Upper lobe of right lung (tissue), 1 donor: ENCODE data around the gene PIK3CB. TPM values are rescaled to one million over a fixed set of nuclear protein-coding genes. Genes with fewer than 3 reads are reported as not detected.

ENCODE experiments used
- ATAC-seq: fragments of 200-7000 bp; cut with Tn5 transposase; one replicate; pipeline ENCODE4 v1.9.1; 2020; ENCODE audit warnings: mild to moderate bottlenecking, moderate library complexity
- DNase-seq: peaks from one replicate; pipeline ENCODE4 v3.0.0-alpha.2; 2020
- H3K27ac ChIP-seq: fragments of 200-600 bp; one replicate; pipeline ENCODE4 v1.8.0; 2022
- H3K27me3 ChIP-seq: fragments of 200-600 bp; one replicate; pipeline ENCODE4 v1.8.0; 2022; ENCODE audit warnings: mild to moderate bottlenecking
- H3K36me3 ChIP-seq: fragments of 200-600 bp; one replicate; pipeline ENCODE4 v1.8.0; 2022
- H3K4me1 ChIP-seq: fragments of 200-600 bp; one replicate; pipeline ENCODE4 v1.8.0; 2022
- H3K4me3 ChIP-seq: fragments of 200-600 bp; one replicate; pipeline ENCODE4 v1.8.0; 2022; ENCODE audit warnings: mild to moderate bottlenecking
- H3K9me3 ChIP-seq: fragments of 200-600 bp; one replicate; pipeline ENCODE4 v1.8.0; 2022
- CTCF ChIP-seq: fragments of 200-600 bp; IDR thresholded peaks from one replicate; pipeline ENCODE4 v1.8.0; 2022; ENCODE audit warnings: antibody characterized with exemption
- intact Hi-C: fragments of 100-400 bp; cut with DNase I; formaldehyde crosslinking; loops from one replicate; pipeline ENCODE4 v1.11.0; 2022
- total RNA-seq: library from RNA; stranded (reverse); fragmentation: NEBNext Ultra II Directional; extraction: Animal tissue kit (Norgen Biotek cat#: 25700); gene quantifications from one replicate; pipeline ENCODE4 v1.2.1, GENCODE V29; 2021
- donor health status: DM: no; HTN: yes; CAD: no; lungs with severe emphysema.

The PIK3CB gene
- total RNA-seq, 1 donor from 2014 or later = 37.4 TPM

GRCh38 chr3:138771585-138771984, 63.1 kb downstream of the PIK3CB start:
- intact Hi-C loops = no loop called here
- H3K4me1 ChIP-seq = peaks cover 19% of the 10 kb centered on the region
- no peak overlapping the region for H3K27ac ChIP-seq
- H3K4me3 ChIP-seq = no peak overlapping the region
- no peaks in the 10 kb centered on the region for H3K27me3 ChIP-seq
- no peak for ATAC-seq
- no peaks in the 10 kb centered on the region for H3K36me3 ChIP-seq
- no peak for TF ChIP-seq CTCF
- no peak for DNase-seq
- H3K9me3 ChIP-seq = no peaks in the 10 kb centered on the region

- TF ChIP-seq CTCF = no peak
- intact Hi-C loops = no loop called here
- H3K4me1 ChIP-seq = peaks cover 7% of the 10 kb centered on the region
- H3K4me3 ChIP-seq = no peak overlapping the region
- no peaks in the 10 kb centered on the region for H3K27me3 ChIP-seq
- ATAC-seq = no peak
- DNase-seq = no peak
- H3K36me3 ChIP-seq = no peaks in the 10 kb centered on the region
- H3K9me3 ChIP-seq = no peaks in the 10 kb centered on the region
- no peak overlapping the region for H3K27ac ChIP-seq
Measured at GRCh38 chr3:138769616-138770015, 65.1 kb downstream of the PIK3CB start.

DNA sequence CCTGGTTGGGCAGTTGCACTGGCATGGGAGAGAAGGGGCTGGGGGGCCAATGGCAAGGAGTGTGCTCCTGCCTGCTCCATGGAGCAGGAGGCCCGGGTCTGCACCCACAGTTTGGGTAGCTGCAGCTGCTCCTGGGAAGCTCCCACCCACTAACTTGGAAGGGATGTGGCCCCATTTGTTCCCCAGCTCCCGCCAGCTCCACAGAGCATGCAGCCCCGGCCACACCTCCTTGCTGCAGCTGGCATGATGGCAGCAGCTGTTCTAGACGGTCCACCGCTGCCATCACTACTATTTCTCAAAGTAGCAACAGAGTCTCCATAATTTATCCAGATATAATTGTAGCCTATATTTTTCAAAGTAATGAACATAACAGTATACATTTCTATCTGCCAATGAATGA, 65.8 kb downstream of the PIK3CB start:
- Histone ChIP-seq H3K27ac (no peak overlapping the region), H3K4me1 (peaks cover 1% of the 10 kb centered on the region), H3K36me3 (no peaks in the 10 kb centered on the region), H3K4me3 (no peak overlapping the region), H3K9me3 (no peaks in the 10 kb centered on the region), H3K27me3 (no peaks in the 10 kb centered on the region)
- ATAC-seq (peak; percentile 21), DNase-seq (no peak)
- intact Hi-C loops = no loop called here
- TF ChIP-seq CTCF = no peak

GRCh38 chr3:138768125-138768524, 66.6 kb downstream of the PIK3CB start:
- Histone ChIP-seq H3K36me3 (no peaks in the 10 kb centered on the region), H3K27ac (no peak overlapping the region), H3K4me3 (no peak overlapping the region), H3K27me3 (no peaks in the 10 kb centered on the region), H3K4me1 (no peaks in the 10 kb centered on the region), H3K9me3 (no peaks in the 10 kb centered on the region)
- no peak for TF ChIP-seq CTCF
- no peak for ATAC-seq
- DNase-seq = no peak
- intact Hi-C loops = no loop called here

DNA sequence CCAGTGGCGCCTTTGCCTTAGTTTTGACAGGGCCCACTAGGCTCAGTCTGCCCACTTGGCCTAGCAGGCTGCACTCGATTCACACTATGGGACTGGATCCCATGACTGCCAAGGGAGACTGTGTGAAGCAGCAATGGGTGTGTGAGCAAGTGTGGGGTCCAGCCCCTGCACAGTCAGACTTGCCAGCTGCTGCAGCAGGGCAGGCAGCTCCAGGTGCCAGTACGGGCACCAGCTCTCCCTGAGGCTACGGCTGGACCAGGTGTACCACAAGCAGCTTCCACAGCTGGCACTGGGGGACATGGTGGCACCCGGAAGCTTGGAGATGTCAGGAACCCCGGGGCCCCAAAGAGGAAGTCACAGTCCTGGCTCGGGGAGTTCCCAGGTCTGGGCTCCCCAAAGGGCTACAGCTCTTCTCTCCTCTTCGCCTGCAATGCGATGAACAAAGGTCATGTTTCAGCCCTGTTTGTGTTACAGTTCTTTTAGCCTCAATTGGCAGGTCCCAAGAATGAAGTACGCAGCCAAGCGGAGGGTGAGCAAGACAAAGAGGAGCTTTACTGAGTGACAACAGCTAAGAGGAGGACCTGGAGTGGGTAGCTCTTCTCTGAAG, 67.1 kb downstream of the PIK3CB start:
- DNase-seq = no peak
- TF ChIP-seq CTCF = no peak
- no peak overlapping the region for H3K27ac ChIP-seq
- no peaks in the 10 kb centered on the region for H3K9me3 ChIP-seq
- ATAC-seq = peak; percentile 25
- intact Hi-C loops = no loop called here
- no peaks in the 10 kb centered on the region for H3K4me1 ChIP-seq
- H3K36me3 ChIP-seq = no peaks in the 10 kb centered on the region
- H3K4me3 ChIP-seq = no peak overlapping the region
- H3K27me3 ChIP-seq = no peaks in the 10 kb centered on the region

- H3K4me3 ChIP-seq = no peak overlapping the region
- intact Hi-C loops = no loop called here
- TF ChIP-seq CTCF = no peak
- no peak overlapping the region for H3K27ac ChIP-seq
- peaks cover 12% of the 10 kb centered on the region for H3K36me3 ChIP-seq
- DNase-seq (no peak), ATAC-seq (no peak)
- no peaks in the 10 kb centered on the region for H3K9me3 ChIP-seq
- no peaks in the 10 kb centered on the region for H3K27me3 ChIP-seq
- H3K4me1 ChIP-seq = no peaks in the 10 kb centered on the region
Measured at GRCh38 chr3:138761002-138761401, 73.7 kb downstream of the PIK3CB start.
